Measurements from ENCODE around the gene RNF26.

RNF26 gene

GRCh38 chr11:119323532-119324033 is 10.7 kb upstream of the RNF26 start:
- Histone ChIP-seq H3K4me1 (ENCODE audit: low read length) (peaks cover 35% of the 10 kb centered on the region), H3K4me2 (ENCODE audit: low read length) (peak overlapping the region; percentile 59), H3K79me2 (ENCODE audit: low read length) (no peaks in the 10 kb centered on the region), H3K9ac (ENCODE audit: low read length) (no peak overlapping the region), H3K36me3 (replicated peaks; ENCODE audit: low read depth, low read length) (no peaks in the 10 kb centered on the region), H4K20me1 (ENCODE audit: insufficient read depth, low read length) (no peaks in the 10 kb centered on the region), H3K27me3 (ENCODE audit: low read depth, low read length) (no peaks in the 10 kb centered on the region), H3K4me3 (ENCODE audit: low read length) (no peak overlapping the region), H3K9me3 (ENCODE audit: insufficient read depth, low read length) (no peaks in the 10 kb centered on the region), H3K27ac (ENCODE audit: low read length) (no peak overlapping the region), H2AFZ (ENCODE audit: low read depth, low read length) (no peak overlapping the region; the same call in 1 of the 2 replicates)
- TF ChIP-seq EZH2phosphoT487 (IDR thresholded peaks at IDR 0.05; ENCODE audit: low read depth), result no peak
- TF ChIP-seq, protein P1, sequence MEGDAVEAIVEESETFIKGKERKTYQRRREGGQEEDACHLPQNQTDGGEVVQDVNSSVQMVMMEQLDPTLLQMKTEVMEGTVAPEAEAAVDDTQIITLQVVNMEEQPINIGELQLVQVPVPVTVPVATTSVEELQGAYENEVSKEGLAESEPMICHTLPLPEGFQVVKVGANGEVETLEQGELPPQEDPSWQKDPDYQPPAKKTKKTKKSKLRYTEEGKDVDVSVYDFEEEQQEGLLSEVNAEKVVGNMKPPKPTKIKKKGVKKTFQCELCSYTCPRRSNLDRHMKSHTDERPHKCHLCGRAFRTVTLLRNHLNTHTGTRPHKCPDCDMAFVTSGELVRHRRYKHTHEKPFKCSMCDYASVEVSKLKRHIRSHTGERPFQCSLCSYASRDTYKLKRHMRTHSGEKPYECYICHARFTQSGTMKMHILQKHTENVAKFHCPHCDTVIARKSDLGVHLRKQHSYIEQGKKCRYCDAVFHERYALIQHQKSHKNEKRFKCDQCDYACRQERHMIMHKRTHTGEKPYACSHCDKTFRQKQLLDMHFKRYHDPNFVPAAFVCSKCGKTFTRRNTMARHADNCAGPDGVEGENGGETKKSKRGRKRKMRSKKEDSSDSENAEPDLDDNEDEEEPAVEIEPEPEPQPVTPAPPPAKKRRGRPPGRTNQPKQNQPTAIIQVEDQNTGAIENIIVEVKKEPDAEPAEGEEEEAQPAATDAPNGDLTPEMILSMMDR (IDR thresholded peaks at IDR 0.05; ENCODE audit: low read depth, low read length), result peak; percentile 87

DNA sequence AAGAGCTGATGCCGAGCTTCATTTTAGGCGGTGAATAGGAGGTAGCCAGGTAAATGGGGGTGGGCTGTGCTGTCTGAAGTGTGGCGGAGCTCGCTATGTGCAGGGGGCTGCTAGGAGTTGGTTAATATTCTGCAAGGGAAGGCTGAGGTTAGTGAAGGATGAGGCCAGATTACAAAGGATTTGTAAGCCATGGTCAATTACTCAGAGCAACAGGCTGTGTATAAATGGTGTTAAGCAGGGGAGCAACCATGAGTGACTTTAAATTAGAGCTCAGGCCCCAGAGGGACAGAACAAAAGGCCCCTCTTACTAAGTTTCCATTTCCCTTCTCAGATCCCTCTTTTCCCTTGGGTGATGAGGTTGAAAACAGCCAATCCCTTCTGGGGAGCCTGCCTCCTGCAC is 10.1 kb upstream of the RNF26 start:
- H4K20me1 ChIP-seq (ENCODE audit: insufficient read depth, low read length), result no peaks in the 10 kb centered on the region
- H3K9ac ChIP-seq (ENCODE audit: low read length), result no peak overlapping the region
- no peaks in the 10 kb centered on the region for H3K9me3 ChIP-seq (ENCODE audit: insufficient read depth, low read length)
- H3K4me3 ChIP-seq (ENCODE audit: low read length), result no peak overlapping the region
- no peaks in the 10 kb centered on the region for H3K36me3 ChIP-seq (replicated peaks; ENCODE audit: low read depth, low read length)
- TF ChIP-seq, protein P1 (IDR thresholded peaks at IDR 0.05; ENCODE audit: low read depth, low read length), result no peak
- no peak for TF ChIP-seq EZH2phosphoT487 (IDR thresholded peaks at IDR 0.05; ENCODE audit: low read depth)
- no peak overlapping the region for H3K27ac ChIP-seq (ENCODE audit: low read length)
- no peaks in the 10 kb centered on the region; the same call in 1 of the 2 replicates for H3K27me3 ChIP-seq (ENCODE audit: low read depth, low read length)
- peaks cover 29% of the 10 kb centered on the region for H3K4me1 ChIP-seq (ENCODE audit: low read length)
- no peaks in the 10 kb centered on the region for H3K79me2 ChIP-seq (ENCODE audit: low read length)
- no peak overlapping the region for H3K4me2 ChIP-seq (ENCODE audit: low read length)
- H2AFZ ChIP-seq (ENCODE audit: low read depth, low read length), result no peak overlapping the region

DNA sequence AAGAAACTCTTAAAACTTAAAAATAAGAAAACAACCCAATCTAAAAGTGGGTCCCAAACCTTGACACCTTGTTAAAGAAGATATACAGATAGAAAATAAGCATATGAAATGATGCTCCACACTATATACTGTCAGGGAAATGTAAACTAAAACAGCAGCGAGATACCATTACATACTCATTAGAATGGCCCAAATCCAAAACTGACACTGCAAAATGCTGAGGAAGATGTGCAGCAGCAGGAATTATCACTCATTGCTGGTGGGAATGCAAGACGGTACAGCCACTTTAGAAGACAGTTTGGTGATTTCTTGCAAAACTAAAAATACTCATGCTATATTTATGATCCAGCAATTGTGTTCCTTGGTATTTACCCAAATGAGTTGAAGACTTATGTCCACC is 5.0 kb upstream of the RNF26 start:
- Histone ChIP-seq H3K4me2 (ENCODE audit: low read length) (no peak overlapping the region), H3K9ac (ENCODE audit: low read length) (no peak overlapping the region), H3K36me3 (replicated peaks; ENCODE audit: low read depth, low read length) (no peaks in the 10 kb centered on the region), H2AFZ (ENCODE audit: low read depth, low read length) (no peak overlapping the region), H3K79me2 (ENCODE audit: low read length) (no peaks in the 10 kb centered on the region), H3K27ac (ENCODE audit: low read length) (no peak overlapping the region), H3K9me3 (ENCODE audit: insufficient read depth, low read length) (no peaks in the 10 kb centered on the region), H3K4me3 (ENCODE audit: low read length) (no peak overlapping the region), H3K27me3 (ENCODE audit: low read depth, low read length) (peaks cover 9% of the 10 kb centered on the region), H3K4me1 (ENCODE audit: low read length) (peaks cover 3% of the 10 kb centered on the region; the same call in 1 of the 2 replicates), H4K20me1 (ENCODE audit: insufficient read depth, low read length) (no peaks in the 10 kb centered on the region)
- TF ChIP-seq, protein P1 (IDR thresholded peaks at IDR 0.05; ENCODE audit: low read depth, low read length), result no peak
- no peak for TF ChIP-seq EZH2phosphoT487 (IDR thresholded peaks at IDR 0.05; ENCODE audit: low read depth)

GRCh38 chr11:119330237-119330636 is 4.1 kb upstream of the RNF26 start:
- TF ChIP-seq, protein P1 (IDR thresholded peaks at IDR 0.05; ENCODE audit: low read depth, low read length), result no peak
- TF ChIP-seq EZH2phosphoT487 (IDR thresholded peaks at IDR 0.05; ENCODE audit: low read depth), result no peak

More at GRCh38 chr11:119330237-119330636, 4.1 kb upstream of the RNF26 start:
- H3K27ac ChIP-seq (ENCODE audit: low read length), result no peak overlapping the region
- H3K4me3 ChIP-seq (ENCODE audit: low read length), result no peak overlapping the region
- H3K27me3 ChIP-seq (ENCODE audit: low read depth, low read length), result peaks cover 9% of the 10 kb centered on the region
- H4K20me1 ChIP-seq (ENCODE audit: insufficient read depth, low read length), result no peaks in the 10 kb centered on the region
- H3K36me3 ChIP-seq (replicated peaks; ENCODE audit: low read depth, low read length), result no peaks in the 10 kb centered on the region
- H3K9ac ChIP-seq (ENCODE audit: low read length), result no peak overlapping the region
- peaks cover 8% of the 10 kb centered on the region for H3K4me1 ChIP-seq (ENCODE audit: low read length)
- H3K9me3 ChIP-seq (ENCODE audit: insufficient read depth, low read length), result no peaks in the 10 kb centered on the region
- H2AFZ ChIP-seq (ENCODE audit: low read depth, low read length), result no peak overlapping the region
- H3K79me2 ChIP-seq (ENCODE audit: low read length), result peaks cover 8% of the 10 kb centered on the region
- no peak overlapping the region for H3K4me2 ChIP-seq (ENCODE audit: low read length)
